H1 (cell line): Measurements from ENCODE around the gene TEDC1. TPM values are rescaled to one million over a fixed set of nuclear protein-coding genes. Genes with fewer than 3 reads are reported as not detected.

Experiments
- CTCF ChIA-PET: fragments of 300-600 bp; sonication (Branson Sonifier 250); formaldehyde crosslinking; loops from one replicate; lab custom pipeline; 2021; ENCODE audit not compliant: partially characterized antibody; lab: Charles Lee
- POLR2A ChIA-PET: fragments of 300-600 bp; sonication (Branson Sonifier 250); formaldehyde crosslinking; loops from one replicate; lab custom pipeline; 2021; ENCODE audit warnings: inconsistent platforms; ENCODE audit not compliant: partially characterized antibody; lab: Charles Lee
- DNase-seq, 2 experiments: peaks; one replicate each; pipeline versions ENCODE4 v3.0.0 to v3.0.0-alpha.2; 2010 to 2022; ENCODE audit warnings: low spot score in 2 of 2, low read depth in 1 of 2, mixed read lengths in 1 of 2
- FAIRE-seq: peaks from 2 replicates; lab custom pipeline; 2011; peaks lifted over from hg19 to GRCh38; lab: Jason Lieb, UNC
- H2AFZ ChIP-seq: 2 replicates; pipeline ENCODE4 v1.8.1; 2012; ENCODE audit warnings: low read length, inconsistent platforms
- H2AK5ac ChIP-seq: 2 replicates; pipeline ENCODE4 v1.6.1; 2013; ENCODE audit warnings: low read depth, low read length
- H2BK120ac ChIP-seq: replicated peaks from 2 replicates; pipeline ENCODE3; 2013; ENCODE audit warnings: low read depth, low read length, inconsistent platforms
- H2BK12ac ChIP-seq: 2 replicates; pipeline ENCODE4 v1.6.1; 2013; ENCODE audit warnings: low read depth, low read length
- H2BK15ac ChIP-seq: 2 replicates; pipeline ENCODE4 v1.6.1; 2013; ENCODE audit warnings: low read length
- H2BK20ac ChIP-seq: 2 replicates; pipeline ENCODE4 v1.6.1; 2013; ENCODE audit warnings: low read length
- H2BK5ac ChIP-seq: 2 replicates; pipeline ENCODE4 v1.6.1; 2013; ENCODE audit warnings: low read depth, low read length
- H3K14ac ChIP-seq: 2 replicates; pipeline ENCODE4 v1.6.1; 2013; ENCODE audit warnings: inconsistent platforms; ENCODE audit not compliant: insufficient read length
- H3K18ac ChIP-seq: 2 replicates; pipeline ENCODE4 v1.6.1; 2013; ENCODE audit warnings: low read length; ENCODE audit errors: extremely low read depth
- H3K23ac ChIP-seq: 2 replicates; pipeline ENCODE4 v1.6.1; 2013; ENCODE audit warnings: inconsistent platforms; ENCODE audit not compliant: insufficient read length
- H3K23me2 ChIP-seq: 2 replicates; pipeline ENCODE4 v1.6.1; 2013; ENCODE audit warnings: low read depth, low read length
- H3K27ac ChIP-seq: 2 replicates; pipeline ENCODE4 v1.6.1; 2011; ENCODE audit warnings: low read depth, low read length, inconsistent platforms
- H3K27me3 ChIP-seq, 4 experiments: replicated peaks in 1 of 4; 1 replicate in 1 of 4; 2 replicates in 3 of 4; pipeline versions ENCODE4 v1.6.1 to v1.8.1; 2011 to 2013; ENCODE audit warnings: low read length in 3 of 4, mild to moderate bottlenecking in 3 of 4, inconsistent platforms in 2 of 4, mixed read lengths in 2 of 4, moderate library complexity in 1 of 4; ENCODE audit not compliant: control insufficient read depth in 3 of 4, insufficient read depth in 3 of 4; ENCODE audit errors: extremely low read depth in 1 of 4
- H3K36me3 ChIP-seq, 4 experiments: 2 replicates each; pipeline versions ENCODE4 v1.6.1 to v1.8.1; 2011 to 2013; ENCODE audit warnings: mild to moderate bottlenecking in 4 of 4, low read length in 3 of 4, moderate library complexity in 2 of 4, control low read depth in 1 of 4, inconsistent platforms in 1 of 4; ENCODE audit not compliant: insufficient read depth in 4 of 4, control insufficient read depth in 2 of 4
- H3K4ac ChIP-seq: replicated peaks from 2 replicates; pipeline ENCODE3; 2013; ENCODE audit warnings: low read length, low read depth, mixed read lengths, inconsistent platforms; ENCODE audit not compliant: insufficient read length
- H3K4me1 ChIP-seq, 4 experiments: replicated peaks in 1 of 4; 1 replicate in 1 of 4; 2 replicates in 3 of 4; pipeline versions ENCODE4 v1.6.1 to v1.8.1; 2011 to 2013; ENCODE audit warnings: low read length in 3 of 4, inconsistent platforms in 2 of 4, mixed read lengths in 1 of 4; ENCODE audit not compliant: insufficient read depth in 4 of 4, control insufficient read depth in 3 of 4
- H3K4me2 ChIP-seq, 2 experiments: 2 replicates each; pipeline versions ENCODE4 v1.6.1 to v1.8.1; 2011 to 2013; ENCODE audit warnings: low read depth in 2 of 2, low read length in 2 of 2, control low read depth in 1 of 2, inconsistent platforms in 1 of 2, mild to moderate bottlenecking in 1 of 2; ENCODE audit not compliant: insufficient read depth in 1 of 2
- H3K4me3 ChIP-seq, 4 experiments: fragments of 200-600, 300-600 bp in 1 of 4; sonication (generic), shearing (Covaris generic), sonication (Bioruptor Twin) in 1 of 4; 2 replicates each; pipeline versions ENCODE4 v1.5.1 to v1.8.1; 2011 to 2016; ENCODE audit warnings: low read length in 4 of 4, low read depth in 3 of 4, control low read depth in 2 of 4, inconsistent platforms in 2 of 4, mild to moderate bottlenecking in 2 of 4, mixed read lengths in 1 of 4, moderate library complexity in 1 of 4; ENCODE audit not compliant: insufficient read depth in 2 of 4; ENCODE audit errors: extremely low read depth in 1 of 4
- H3K56ac ChIP-seq: replicated peaks from 2 replicates; pipeline ENCODE3; 2013; ENCODE audit warnings: low read depth, mild to moderate bottlenecking, mixed read lengths, low read length, inconsistent platforms; ENCODE audit not compliant: insufficient read length
- H3K79me1 ChIP-seq: 2 replicates; pipeline ENCODE4 v1.6.1; 2013; ENCODE audit warnings: low read depth, low read length, control low read depth
- H3K79me2 ChIP-seq, 2 experiments: 2 replicates each; pipeline versions ENCODE4 v1.6.1 to v1.8.1; 2012 to 2013; ENCODE audit warnings: low read length in 2 of 2, mild to moderate bottlenecking in 2 of 2, inconsistent platforms in 1 of 2; ENCODE audit not compliant: insufficient read depth in 2 of 2, control insufficient read depth in 1 of 2
- H3K9ac ChIP-seq, 4 experiments: replicated peaks in 1 of 4; 1 replicate in 1 of 4; 2 replicates in 3 of 4; pipeline versions ENCODE4 v1.6.1 to v1.8.1; 2011 to 2013; ENCODE audit warnings: low read depth in 3 of 4, low read length in 3 of 4, control low read depth in 2 of 4, mild to moderate bottlenecking in 2 of 4, moderate library complexity in 2 of 4, inconsistent platforms in 1 of 4; ENCODE audit errors: extremely low read depth in 1 of 4
- H3K9me3 ChIP-seq, 2 experiments: 2 replicates each; pipeline versions ENCODE4 v1.6.1 to v1.8.1; 2012 to 2013; ENCODE audit warnings: mild to moderate bottlenecking in 2 of 2, moderate library complexity in 2 of 2, control low read depth in 1 of 2, inconsistent platforms in 1 of 2, low read depth in 1 of 2, low read length in 1 of 2, mixed read lengths in 1 of 2; ENCODE audit not compliant: insufficient read depth in 2 of 2
- H4K20me1 ChIP-seq, 2 experiments: replicated peaks in 1 of 2; 2 replicates each; pipeline versions ENCODE3 to v1.8.1; 2011 to 2013; ENCODE audit warnings: inconsistent platforms in 2 of 2, low read length in 2 of 2, mild to moderate bottlenecking in 1 of 2; ENCODE audit not compliant: insufficient read depth in 2 of 2, control insufficient read depth in 1 of 2
- H4K5ac ChIP-seq: 2 replicates; pipeline ENCODE4 v1.6.1; 2013; ENCODE audit warnings: low read length, low read depth, mixed read lengths, inconsistent platforms; ENCODE audit not compliant: insufficient read length
- H4K8ac ChIP-seq: 2 replicates; pipeline ENCODE4 v1.8.0; 2013; ENCODE audit warnings: mild to moderate bottlenecking, moderate library complexity, low read length, inconsistent platforms; ENCODE audit not compliant: insufficient read depth; ENCODE audit errors: extremely low read depth
- H4K91ac ChIP-seq: replicated peaks from 2 replicates; pipeline ENCODE3; 2013; ENCODE audit warnings: low read length, mixed read lengths, inconsistent platforms; ENCODE audit not compliant: insufficient read length
- ATF3 ChIP-seq: IDR thresholded peaks from 2 replicates; pipeline ENCODE4 v1.6.1; 2011; ENCODE audit warnings: low read depth, mild to moderate bottlenecking, low read length; ENCODE audit not compliant: insufficient read depth
- CHD1 ChIP-seq: IDR thresholded peaks from 2 replicates; pipeline ENCODE4 v1.6.1; 2012; ENCODE audit warnings: low read depth, low read length, improper control_type of control experiment
- KDM5A ChIP-seq: fragments of 200-600 bp; IDR thresholded peaks from 2 replicates; pipeline ENCODE4 v1.7.1; 2012; ENCODE audit warnings: mild to moderate bottlenecking, low read length, inconsistent platforms, mixed read lengths
- USF2 ChIP-seq: IDR thresholded peaks from 2 replicates; pipeline ENCODE4 v1.6.1; 2011; ENCODE audit warnings: low read length, improper control_type of control experiment
- YY1 ChIP-seq: IDR thresholded peaks from 2 replicates; pipeline ENCODE4 v1.6.1; 2011; ENCODE audit warnings: low read depth, mild to moderate bottlenecking, low read length
- WGBS, 2 experiments: shearing (Covaris generic) in 1 of 2; methylation state at CpG; one replicate each; pipeline versions ENCODE4 v1.1.6 to v1.1.7; 2013 to 2015; ENCODE audit warnings: low lambda C conversion rate in 2 of 2, mixed read lengths in 2 of 2, inconsistent platforms in 1 of 2, low coverage in 1 of 2, missing lambda C conversion rate in 1 of 2; ENCODE audit not compliant: insufficient replicate concordance in 2 of 2, insufficient coverage in 1 of 2, insufficient read length in 1 of 2; ENCODE audit errors: extremely low coverage in 1 of 2, missing lambda C conversion rate in 1 of 2; 5-methylcytosine and 5-hydroxymethylcytosine counted together
- polyA plus RNA-seq, 7 experiments: library from polyadenylated mRNA; depleted of rRNA in 3 of 7; stranded (reverse) in 5 of 7; unstranded in 2 of 7; fragments of >200 nt in 5 of 7; fragments of 200-250 nt in 2 of 7; gene quantifications; 1 replicate in 5 of 7; 2 replicates in 1 of 7; 4 replicates in 1 of 7; pipeline versions ENCODE4 v1.2.1 to v1.2.3, GENCODE V29; 2011 to 2013; ENCODE audit warnings: missing spikeins in 2 of 7, mixed read lengths in 2 of 7
- total RNA-seq: library from RNA; stranded (reverse); fragmentation: NEBNext Ultra II Directional; extraction: Animal tissue kit (Norgen Biotek cat#: 25700); gene quantifications from 2 replicates; pipeline ENCODE4 v1.2.1, GENCODE V29; 2021

The TEDC1 gene
- total and polyA plus RNA-seq, 2 of the 8 experiments (the other 6 are each of a cell fraction or from before 2014, with no cell fraction given) = 5.6 to 14.8 TPM

GRCh38 chr14:105464501-105464900, 26.5 kb upstream of the TEDC1 start:
- H4K20me1 ChIP-seq = peaks cover 11 to 32% of the 10 kb centered on the region in 2 experiments
- H3K56ac ChIP-seq = no peak overlapping the region
- H3K23ac ChIP-seq = no peak overlapping the region
- H2BK5ac ChIP-seq = no peak overlapping the region
- H3K27me3 ChIP-seq = no peaks in the 10 kb centered on the region
- no peaks in the 10 kb centered on the region for H3K79me1 ChIP-seq
- H3K27ac ChIP-seq = no peak overlapping the region
- CTCF ChIA-PET = interaction anchor here (0.6 to 1.9 kb wide), 5 partner anchors 16 to 159 kb away, joined by 3 to 5 read pairs (median 5); no protein-coding TSS in a partner anchor
- no peak overlapping the region for H3K4ac ChIP-seq
- WGBS, 2 experiments = 88% methylated on average over 33 of the region's 33 CpGs; no CpG with 5 or more reads in 1 of the 2 experiments
- H4K5ac ChIP-seq = no peak overlapping the region
- H3K18ac ChIP-seq = no peak overlapping the region
- H4K8ac ChIP-seq = no peak overlapping the region; the same call in 1 of the 2 replicates
- no peak overlapping the region for H3K4me3 ChIP-seq
- no peak overlapping the region for H3K14ac ChIP-seq
- POLR2A ChIA-PET = no interaction called here
- H2BK15ac ChIP-seq = no peak overlapping the region
- no peak overlapping the region for H4K91ac ChIP-seq
- DNase-seq (no peak), FAIRE-seq (no peak)
- no peaks in the 10 kb centered on the region; a peak in 1 of 4 replicates for H3K79me2 ChIP-seq
- no peak overlapping the region for H2BK120ac ChIP-seq
- no peak overlapping the region for H2BK20ac ChIP-seq
- no peaks in the 10 kb centered on the region for H3K9me3 ChIP-seq
- H3K4me2 ChIP-seq = no peak overlapping the region
- no peak overlapping the region for H2AK5ac ChIP-seq
- no peak overlapping the region for H2AFZ ChIP-seq
- H3K36me3 ChIP-seq = peaks cover 14 to 84% (median 41%) of the 10 kb centered on the region in 4 experiments; a peak in 7 of 8 replicates
- TF ChIP-seq ATF3 = no peak
- no peak for TF ChIP-seq KDM5A
- no peak for TF ChIP-seq YY1
- no peak for TF ChIP-seq CHD1
- no peak for TF ChIP-seq USF2
- H3K9ac ChIP-seq = no peak overlapping the region
- no peak overlapping the region for H2BK12ac ChIP-seq
- H3K4me1 ChIP-seq = peaks cover 0 to 8% (median 1%) of the 10 kb centered on the region in 4 experiments; a peak in 3 of 7 replicates
- H3K23me2 ChIP-seq = no peaks in the 10 kb centered on the region
